Measurements from ENCODE around the gene ODAD3.

Gene ODAD3

GRCh38 chr19:11397089-11397610, 37.8 kb downstream of the ODAD3 start:
- H3K9ac ChIP-seq (ENCODE audit: low read length): no peak overlapping the region

DNA sequence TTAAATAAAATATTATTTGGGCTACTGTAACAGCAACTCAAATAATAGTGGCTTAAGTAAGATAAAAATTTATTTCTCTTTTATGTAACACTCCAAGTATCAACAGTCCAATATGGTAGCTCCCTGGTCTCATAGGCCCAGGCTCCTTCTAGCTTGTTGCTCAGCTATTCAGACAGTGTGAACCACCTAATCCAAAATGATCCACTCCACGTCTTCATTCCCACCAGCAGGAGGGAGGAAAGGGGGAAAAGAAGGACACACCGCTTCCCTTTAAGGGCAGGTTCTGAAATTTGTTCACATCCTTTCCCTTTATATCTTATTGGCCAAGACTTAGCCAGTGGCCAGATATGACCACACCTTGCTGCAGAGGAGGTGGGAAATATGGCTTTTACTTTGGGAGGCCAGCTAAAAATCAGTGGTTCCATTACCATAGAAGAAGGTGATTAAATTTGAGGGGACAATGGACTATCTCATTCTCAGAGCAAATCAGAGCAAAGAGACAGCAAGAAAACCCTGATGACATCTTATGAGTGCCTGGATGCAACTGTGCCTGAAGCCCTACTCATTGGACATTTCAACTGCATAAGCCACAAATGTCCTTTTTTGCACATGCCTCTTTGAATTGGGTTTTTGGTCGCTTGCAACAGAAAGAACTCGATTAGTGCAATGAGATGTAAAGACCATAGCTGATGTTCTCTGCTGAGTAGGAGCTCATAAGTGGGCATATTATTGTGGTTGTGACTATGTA, 43.8 kb downstream of the ODAD3 start:
- H3K27me3 ChIP-seq (ENCODE audit: low read length): no peaks in the 10 kb centered on the region
- no peaks in the 10 kb centered on the region for H3K36me3 ChIP-seq (ENCODE audit: low read length)
- H4K20me1 ChIP-seq (ENCODE audit: low read depth, low read length): no peaks in the 10 kb centered on the region
- no peak overlapping the region for H3K27ac ChIP-seq (ENCODE audit: low read depth, low read length)
- H3F3A ChIP-seq (ENCODE audit: insufficient read depth): no peaks in the 10 kb centered on the region
- H3K4me3 ChIP-seq (ENCODE audit: insufficient read depth, low read length, poor library complexity, severe bottlenecking): no peak overlapping the region
- H3K79me2 ChIP-seq (ENCODE audit: insufficient read depth, low read length): no peaks in the 10 kb centered on the region
- no peaks in the 10 kb centered on the region for H3K9me2 ChIP-seq (replicated peaks; ENCODE audit: insufficient read depth, low read length)
- TF ChIP-seq, protein P1, sequence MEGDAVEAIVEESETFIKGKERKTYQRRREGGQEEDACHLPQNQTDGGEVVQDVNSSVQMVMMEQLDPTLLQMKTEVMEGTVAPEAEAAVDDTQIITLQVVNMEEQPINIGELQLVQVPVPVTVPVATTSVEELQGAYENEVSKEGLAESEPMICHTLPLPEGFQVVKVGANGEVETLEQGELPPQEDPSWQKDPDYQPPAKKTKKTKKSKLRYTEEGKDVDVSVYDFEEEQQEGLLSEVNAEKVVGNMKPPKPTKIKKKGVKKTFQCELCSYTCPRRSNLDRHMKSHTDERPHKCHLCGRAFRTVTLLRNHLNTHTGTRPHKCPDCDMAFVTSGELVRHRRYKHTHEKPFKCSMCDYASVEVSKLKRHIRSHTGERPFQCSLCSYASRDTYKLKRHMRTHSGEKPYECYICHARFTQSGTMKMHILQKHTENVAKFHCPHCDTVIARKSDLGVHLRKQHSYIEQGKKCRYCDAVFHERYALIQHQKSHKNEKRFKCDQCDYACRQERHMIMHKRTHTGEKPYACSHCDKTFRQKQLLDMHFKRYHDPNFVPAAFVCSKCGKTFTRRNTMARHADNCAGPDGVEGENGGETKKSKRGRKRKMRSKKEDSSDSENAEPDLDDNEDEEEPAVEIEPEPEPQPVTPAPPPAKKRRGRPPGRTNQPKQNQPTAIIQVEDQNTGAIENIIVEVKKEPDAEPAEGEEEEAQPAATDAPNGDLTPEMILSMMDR (IDR thresholded peaks at IDR 0.05; ENCODE audit: insufficient read depth, low read length, poor library complexity, severe bottlenecking): no peak
- no peak for TF ChIP-seq EZH2phosphoT487 (conservative IDR thresholded peaks at IDR 0.05; ENCODE audit: low read length)
- no peak overlapping the region for H3K4me2 ChIP-seq (ENCODE audit: low read depth, low read length, poor library complexity, severe bottlenecking)
- no peaks in the 10 kb centered on the region for H3K9me3 ChIP-seq (ENCODE audit: insufficient read depth, low read length)
- no peak overlapping the region for H2AFZ ChIP-seq (ENCODE audit: low read depth, low read length, severe bottlenecking)
- no peak overlapping the region for H3K9ac ChIP-seq (ENCODE audit: low read length)

More at GRCh38 chr19:11397089-11397610, 37.8 kb downstream of the ODAD3 start:
- no peaks in the 10 kb centered on the region for H4K20me1 ChIP-seq (ENCODE audit: low read depth, low read length)
- no peaks in the 10 kb centered on the region for H3K36me3 ChIP-seq (ENCODE audit: low read length)
- no peaks in the 10 kb centered on the region for H3K9me2 ChIP-seq (replicated peaks; ENCODE audit: insufficient read depth, low read length)
- no peaks in the 10 kb centered on the region for H3F3A ChIP-seq (ENCODE audit: insufficient read depth)
- H3K79me2 ChIP-seq (ENCODE audit: insufficient read depth, low read length): no peaks in the 10 kb centered on the region
- H3K4me2 ChIP-seq (ENCODE audit: low read depth, low read length, poor library complexity, severe bottlenecking): no peak overlapping the region
- H3K27ac ChIP-seq (ENCODE audit: low read depth, low read length): no peak overlapping the region
- H2AFZ ChIP-seq (ENCODE audit: low read depth, low read length, severe bottlenecking): no peak overlapping the region
- no peaks in the 10 kb centered on the region for H3K27me3 ChIP-seq (ENCODE audit: low read length)
- no peaks in the 10 kb centered on the region for H3K9me3 ChIP-seq (ENCODE audit: insufficient read depth, low read length)
- H3K4me3 ChIP-seq (ENCODE audit: insufficient read depth, low read length, poor library complexity, severe bottlenecking): no peak overlapping the region
- TF ChIP-seq, protein P1 (IDR thresholded peaks at IDR 0.05; ENCODE audit: insufficient read depth, low read length, poor library complexity, severe bottlenecking): no peak
- no peak for TF ChIP-seq EZH2phosphoT487 (conservative IDR thresholded peaks at IDR 0.05; ENCODE audit: low read length)

- Histone ChIP-seq H3K9me3 (ENCODE audit: insufficient read depth, low read length) (no peaks in the 10 kb centered on the region), H2AFZ (ENCODE audit: low read depth, low read length, severe bottlenecking) (no peak overlapping the region), H3K79me2 (ENCODE audit: insufficient read depth, low read length) (no peaks in the 10 kb centered on the region), H3K9ac (ENCODE audit: low read length) (no peak overlapping the region), H3K27ac (ENCODE audit: low read depth, low read length) (no peak overlapping the region), H3K36me3 (ENCODE audit: low read length) (no peaks in the 10 kb centered on the region), H3K4me2 (ENCODE audit: low read depth, low read length, poor library complexity, severe bottlenecking) (no peak overlapping the region), H3K27me3 (ENCODE audit: low read length) (no peaks in the 10 kb centered on the region), H3K9me2 (replicated peaks; ENCODE audit: insufficient read depth, low read length) (no peaks in the 10 kb centered on the region), H3K4me3 (ENCODE audit: insufficient read depth, low read length, poor library complexity, severe bottlenecking) (no peak overlapping the region), H3F3A (ENCODE audit: insufficient read depth) (no peaks in the 10 kb centered on the region), H4K20me1 (ENCODE audit: low read depth, low read length) (no peaks in the 10 kb centered on the region)
- TF ChIP-seq, protein P1 (IDR thresholded peaks at IDR 0.05; ENCODE audit: insufficient read depth, low read length, poor library complexity, severe bottlenecking): no peak
- TF ChIP-seq EZH2phosphoT487 (conservative IDR thresholded peaks at IDR 0.05; ENCODE audit: low read length): no peak
These were observed 44.6 kb downstream of the ODAD3 start for GRCh38 chr19:11390359-11390758.
